ENCODE data around the gene STRN3.
"Not testable (repeated sequence)": the region's sequence is repeated elsewhere in the genome, so short reads cannot be mapped to it uniquely, and the experiment has no call there.

Gene STRN3

GRCh38 chr14:31001339-31001658 is 24.9 kb downstream of the STRN3 start:
- DNase-seq (ENCODE audit: low read depth in 2 of 2) = no peak

GRCh38 chr14:31000629-31001338 is 25.4 kb downstream of the STRN3 start:
- DNase-seq (ENCODE audit: low read depth in 2 of 2) = no peak

- DNase-seq (ENCODE audit: low read depth in 2 of 2) = no peak
Measured at GRCh38 chr14:30999038-30999773, 27.0 kb downstream of the STRN3 start.

- no peak for DNase-seq (ENCODE audit: low read depth in 2 of 2)
Measured at GRCh38 chr14:30998100-30998706, 28.0 kb downstream of the STRN3 start.

- no peak for DNase-seq (ENCODE audit: low read depth in 2 of 2)
Measured at GRCh38 chr14:30996892-30997659, 29.1 kb downstream of the STRN3 start.

GRCh38 chr14:30995689-30996088 is 30.5 kb downstream of the STRN3 start:
- DNase-seq (ENCODE audit: low read depth in 2 of 2) = no peak

GRCh38 chr14:30994681-30995620 is 31.2 kb downstream of the STRN3 start:
- DNase-seq (ENCODE audit: low read depth in 2 of 2) = no peak

GRCh38 chr14:30993071-30993470 is 33.1 kb downstream of the STRN3 start:
- no peak for DNase-seq (ENCODE audit: low read depth in 2 of 2)

GRCh38 chr14:30991408-30991807 is 34.8 kb downstream of the STRN3 start:
- no peak for DNase-seq (ENCODE audit: low read depth in 2 of 2)

GRCh38 chr14:30990770-30991169 is 35.4 kb downstream of the STRN3 start:
- no peak for DNase-seq (ENCODE audit: low read depth in 2 of 2)

- no peak for DNase-seq (ENCODE audit: low read depth in 2 of 2)
Measured at GRCh38 chr14:30988509-30988908, 37.7 kb downstream of the STRN3 start.

GRCh38 chr14:30985796-30986195 is 40.4 kb downstream of the STRN3 start:
- no peak for DNase-seq (ENCODE audit: low read depth in 2 of 2)

- no peak for DNase-seq (ENCODE audit: low read depth in 2 of 2)
Measured at GRCh38 chr14:30983858-30984257, 42.3 kb downstream of the STRN3 start.

GRCh38 chr14:30982533-30982932 is 43.6 kb downstream of the STRN3 start:
- no peak for DNase-seq (ENCODE audit: low read depth in 2 of 2)

GRCh38 chr14:30980980-30981379 is 45.2 kb downstream of the STRN3 start:
- DNase-seq (ENCODE audit: low read depth in 2 of 2) = no peak

GRCh38 chr14:30980106-30980704 is 46.0 kb downstream of the STRN3 start:
- DNase-seq (ENCODE audit: low read depth in 2 of 2) = not testable (repeated sequence)

- no peak for DNase-seq (ENCODE audit: low read depth in 2 of 2)
Measured at GRCh38 chr14:30977752-30978151, 48.4 kb downstream of the STRN3 start.

GRCh38 chr14:30974628-30975027 is 51.6 kb downstream of the STRN3 start:
- DNase-seq (ENCODE audit: low read depth in 2 of 2) = no peak

GRCh38 chr14:30972882-30973582 is 53.1 kb downstream of the STRN3 start:
- DNase-seq (ENCODE audit: low read depth in 2 of 2) = no peak

Measured in stimulated activated CD8-positive, alpha-beta memory T cell treated with anti-CD3 and anti-CD28 coated beads, Interleukin-15, amount 100 ng/mL, for 48 hours (primary cell).